IPS-18a (cell line): ENCODE results near the gene ADARB1.

Experiments used
- H3K27ac ChIP-seq: one replicate; pipeline ENCODE4 v1.5.1; 2013; ENCODE audit warnings: low read length
- H3K27me3 ChIP-seq: one replicate; pipeline ENCODE4 v1.6.1; 2013; ENCODE audit warnings: mild to moderate bottlenecking, low read length; ENCODE audit not compliant: control insufficient read depth, insufficient read depth
- H3K36me3 ChIP-seq: one replicate; pipeline ENCODE4 v1.6.1; 2013; ENCODE audit warnings: low read depth, low read length; ENCODE audit not compliant: control insufficient read depth
- H3K4me1 ChIP-seq: one replicate; pipeline ENCODE4 v1.6.1; 2013; ENCODE audit warnings: low read depth, low read length; ENCODE audit not compliant: control insufficient read depth
- H3K4me3 ChIP-seq: one replicate; pipeline ENCODE4 v1.5.1; 2013; ENCODE audit warnings: low read length
- H3K9ac ChIP-seq: one replicate; pipeline ENCODE4 v1.6.1; 2013; ENCODE audit warnings: mild to moderate bottlenecking, low read length, moderate library complexity
- H3K9me3 ChIP-seq: one replicate; pipeline ENCODE4 v1.6.1; 2013; ENCODE audit warnings: low read depth, low read length; ENCODE audit not compliant: control insufficient read depth

Gene ADARB1

GRCh38 chr21:45108034-45108790 is 33.8 kb downstream of the ADARB1 start:
- H3K27me3 ChIP-seq: no peaks in the 10 kb centered on the region
- no peak overlapping the region for H3K9ac ChIP-seq
- H3K4me1 ChIP-seq: no peaks in the 10 kb centered on the region
- no peak overlapping the region for H3K4me3 ChIP-seq
- no peaks in the 10 kb centered on the region for H3K9me3 ChIP-seq
- H3K36me3 ChIP-seq: no peaks in the 10 kb centered on the region
- no peak overlapping the region for H3K27ac ChIP-seq

GRCh38 chr21:45108808-45109781 is 34.7 kb downstream of the ADARB1 start:
- Histone ChIP-seq H3K36me3 (no peaks in the 10 kb centered on the region), H3K27me3 (no peaks in the 10 kb centered on the region), H3K9ac (no peak overlapping the region), H3K4me3 (no peak overlapping the region), H3K9me3 (no peaks in the 10 kb centered on the region), H3K4me1 (no peaks in the 10 kb centered on the region), H3K27ac (no peak overlapping the region)

GRCh38 chr21:45109831-45110492 is 35.6 kb downstream of the ADARB1 start:
- Histone ChIP-seq H3K4me3 (no peak overlapping the region), H3K36me3 (no peaks in the 10 kb centered on the region), H3K9me3 (no peaks in the 10 kb centered on the region), H3K27ac (no peak overlapping the region), H3K27me3 (no peaks in the 10 kb centered on the region), H3K9ac (no peak overlapping the region), H3K4me1 (no peaks in the 10 kb centered on the region)

- H3K27ac ChIP-seq: no peak overlapping the region
- H3K27me3 ChIP-seq: no peaks in the 10 kb centered on the region
- H3K4me1 ChIP-seq: no peaks in the 10 kb centered on the region
- no peaks in the 10 kb centered on the region for H3K36me3 ChIP-seq
- no peak overlapping the region for H3K9ac ChIP-seq
- no peak overlapping the region for H3K4me3 ChIP-seq
- no peaks in the 10 kb centered on the region for H3K9me3 ChIP-seq
Measured at GRCh38 chr21:45110873-45111624, 36.7 kb downstream of the ADARB1 start.

- Histone ChIP-seq H3K9me3 (no peaks in the 10 kb centered on the region), H3K9ac (no peak overlapping the region), H3K27me3 (no peaks in the 10 kb centered on the region), H3K27ac (no peak overlapping the region), H3K36me3 (no peaks in the 10 kb centered on the region), H3K4me1 (no peaks in the 10 kb centered on the region), H3K4me3 (no peak overlapping the region)
Measured at GRCh38 chr21:45111703-45112102, 37.3 kb downstream of the ADARB1 start.

GRCh38 chr21:45112371-45112770 is 38.0 kb downstream of the ADARB1 start:
- Histone ChIP-seq H3K36me3 (no peaks in the 10 kb centered on the region), H3K27me3 (no peaks in the 10 kb centered on the region), H3K27ac (no peak overlapping the region), H3K9ac (no peak overlapping the region), H3K9me3 (no peaks in the 10 kb centered on the region), H3K4me1 (no peaks in the 10 kb centered on the region), H3K4me3 (no peak overlapping the region)

- Histone ChIP-seq H3K36me3 (no peaks in the 10 kb centered on the region), H3K4me3 (no peak overlapping the region), H3K4me1 (no peaks in the 10 kb centered on the region), H3K27ac (no peak overlapping the region), H3K9me3 (no peaks in the 10 kb centered on the region), H3K27me3 (no peaks in the 10 kb centered on the region), H3K9ac (no peak overlapping the region)
Measured at GRCh38 chr21:45113543-45113942, 39.2 kb downstream of the ADARB1 start.

- H3K4me1 ChIP-seq: no peaks in the 10 kb centered on the region
- no peaks in the 10 kb centered on the region for H3K36me3 ChIP-seq
- H3K27me3 ChIP-seq: no peaks in the 10 kb centered on the region
- H3K9me3 ChIP-seq: no peaks in the 10 kb centered on the region
- H3K9ac ChIP-seq: no peak overlapping the region
- H3K27ac ChIP-seq: no peak overlapping the region
- no peak overlapping the region for H3K4me3 ChIP-seq
Measured at GRCh38 chr21:45114072-45114471, 39.7 kb downstream of the ADARB1 start.

GRCh38 chr21:45114475-45114874 is 40.1 kb downstream of the ADARB1 start:
- no peaks in the 10 kb centered on the region for H3K27me3 ChIP-seq
- no peak overlapping the region for H3K27ac ChIP-seq
- H3K36me3 ChIP-seq: no peaks in the 10 kb centered on the region

GRCh38 chr21:45115141-45115540 is 40.8 kb downstream of the ADARB1 start:
- no peak overlapping the region for H3K27ac ChIP-seq
- no peaks in the 10 kb centered on the region for H3K27me3 ChIP-seq
- H3K9ac ChIP-seq: no peak overlapping the region
- H3K4me3 ChIP-seq: no peak overlapping the region
- no peaks in the 10 kb centered on the region for H3K4me1 ChIP-seq
- no peaks in the 10 kb centered on the region for H3K9me3 ChIP-seq
- no peaks in the 10 kb centered on the region for H3K36me3 ChIP-seq

More at GRCh38 chr21:45114475-45114874, 40.1 kb downstream of the ADARB1 start:
- Histone ChIP-seq H3K9ac (no peak overlapping the region), H3K4me3 (no peak overlapping the region), H3K9me3 (no peaks in the 10 kb centered on the region), H3K4me1 (no peaks in the 10 kb centered on the region)

- no peaks in the 10 kb centered on the region for H3K27me3 ChIP-seq
- H3K9me3 ChIP-seq: no peaks in the 10 kb centered on the region
- no peaks in the 10 kb centered on the region for H3K36me3 ChIP-seq
- H3K9ac ChIP-seq: no peak overlapping the region
- H3K4me3 ChIP-seq: no peak overlapping the region
- no peak overlapping the region for H3K27ac ChIP-seq
- H3K4me1 ChIP-seq: no peaks in the 10 kb centered on the region
Measured at GRCh38 chr21:45116066-45116465, 41.7 kb downstream of the ADARB1 start.
